Measurements from ENCODE around the gene RMRP.

RMRP gene

DNA sequence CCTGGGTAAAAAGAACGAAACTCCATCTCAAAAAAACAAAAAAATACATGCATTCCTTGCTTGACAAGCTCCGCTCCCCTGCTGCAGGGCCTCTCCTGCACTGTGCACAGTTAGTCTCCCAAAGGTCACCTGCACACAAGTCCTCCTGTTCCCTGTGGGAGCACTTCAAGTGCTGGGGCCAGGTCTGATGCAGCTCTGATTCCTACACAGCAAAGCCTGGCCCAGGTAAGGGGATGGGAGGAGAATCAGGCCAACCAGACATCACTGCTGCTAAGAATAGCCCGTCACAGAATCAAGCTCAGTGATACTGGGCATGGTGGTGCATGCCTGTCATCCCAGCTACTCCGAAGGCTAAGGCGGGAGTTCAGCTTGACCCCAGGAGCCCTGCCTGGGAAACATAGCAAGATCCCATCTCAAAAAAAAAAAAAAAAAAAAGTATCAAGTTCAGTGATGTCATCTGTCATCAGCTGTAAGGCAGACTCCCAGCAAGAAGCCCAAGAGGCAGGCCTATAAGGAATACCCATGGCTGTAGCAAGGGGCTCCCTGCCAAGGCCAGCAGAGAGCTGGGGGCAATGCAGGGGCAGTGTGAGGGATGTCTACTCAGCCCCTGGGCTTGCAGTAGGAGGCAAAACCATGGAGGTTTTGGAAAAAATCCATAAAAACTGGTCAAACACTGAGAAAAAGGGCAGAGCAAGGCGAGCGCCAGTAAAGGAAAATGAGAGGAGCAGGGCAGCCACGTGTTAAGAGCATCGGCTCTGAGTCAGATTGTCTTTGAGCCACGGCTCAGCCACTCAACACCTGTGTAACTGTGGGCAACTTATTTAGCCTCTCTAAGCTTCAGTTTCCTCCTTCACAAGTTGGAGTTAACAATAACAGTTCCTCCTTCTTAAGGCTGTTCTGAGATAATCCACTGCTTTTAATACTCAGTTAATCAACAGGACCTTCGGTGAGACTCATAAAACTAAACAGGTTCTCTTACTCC is 28.7 kb upstream of the RMRP start:
- DNase-seq, result no peak

DNA sequence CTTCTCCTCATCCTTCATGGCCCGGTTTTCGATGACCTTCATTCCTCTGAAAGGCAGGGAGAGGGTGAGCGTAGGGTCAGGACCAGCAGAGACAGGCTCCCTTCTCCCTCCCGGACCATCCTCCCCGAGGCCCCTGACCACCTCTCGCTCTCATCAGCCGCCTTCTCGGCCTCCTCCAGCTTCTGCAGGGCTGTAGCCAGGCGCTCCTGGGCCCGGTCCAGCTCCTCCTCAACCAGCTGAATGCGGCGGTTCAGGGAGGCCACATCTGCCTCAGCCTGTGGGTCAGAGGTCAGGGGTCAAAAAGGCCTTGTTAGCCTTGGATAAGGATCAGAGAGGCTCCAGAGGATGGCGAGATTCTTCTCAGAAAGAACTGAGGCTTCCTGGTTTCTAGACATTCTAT is 27.7 kb upstream of the RMRP start:
- DNase-seq, result no peak

GRCh38 chr9:35684921-35685320 is 27.1 kb upstream of the RMRP start:
- DNase-seq, result no peak

DNA sequence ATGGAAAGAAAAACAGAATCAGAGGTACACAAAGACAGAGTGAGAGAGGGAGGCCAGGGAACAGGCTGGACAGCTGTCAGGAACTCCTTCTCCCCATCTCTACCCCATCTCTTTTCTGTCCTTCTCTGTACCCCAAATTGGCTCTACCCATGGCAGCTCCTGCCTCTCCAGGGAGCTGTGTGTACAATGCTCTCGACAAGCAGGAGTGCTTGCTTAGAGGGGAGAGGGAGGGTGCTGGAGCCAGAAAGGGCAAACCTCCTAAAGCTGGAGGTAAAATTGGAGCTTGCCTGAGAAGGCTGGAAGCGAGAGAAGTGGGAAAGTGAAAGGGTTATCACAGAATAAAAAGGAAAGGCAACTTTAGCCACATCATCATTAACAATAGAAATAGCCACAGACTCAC is 25.5 kb upstream of the RMRP start:
- no peak for DNase-seq

DNA sequence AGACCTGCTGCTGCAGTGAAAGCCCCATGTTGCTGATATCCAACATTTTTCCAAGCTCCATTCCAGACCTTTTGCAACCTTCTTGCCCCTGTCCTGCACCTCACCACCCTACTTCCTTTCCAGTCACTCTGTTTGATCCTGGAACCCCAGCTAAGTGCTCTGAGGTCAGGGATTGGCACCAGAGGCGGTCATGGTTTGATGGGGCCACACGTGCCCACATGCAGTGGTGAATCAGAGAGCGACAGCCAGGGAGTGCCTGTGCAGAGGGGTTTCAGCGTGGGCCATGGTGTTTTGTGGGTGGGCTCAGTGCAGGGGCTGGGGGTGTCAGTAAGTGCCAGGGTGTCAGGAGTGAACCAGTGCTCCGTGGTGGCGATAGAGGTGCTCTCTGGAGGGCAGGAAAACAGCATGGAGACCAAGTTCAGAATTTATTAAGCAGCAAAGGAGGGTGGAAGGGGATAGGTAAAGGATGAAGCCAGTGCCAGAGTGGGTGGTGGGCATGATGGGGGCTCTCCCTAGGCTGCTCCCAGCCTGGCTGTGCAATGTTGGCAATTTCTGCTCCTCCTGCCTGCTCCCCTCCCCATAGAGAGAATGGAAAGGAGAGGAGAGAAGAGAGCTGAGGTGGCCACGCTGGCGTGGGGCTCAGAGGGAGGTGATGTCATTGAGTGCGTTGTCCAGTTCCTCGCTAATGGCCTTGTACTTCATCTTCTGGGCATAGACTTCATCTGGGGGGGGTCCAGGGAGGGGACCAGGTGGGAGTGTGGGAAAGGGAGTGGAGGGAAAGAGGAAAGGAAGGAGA is 24.9 kb upstream of the RMRP start:
- DNase-seq, result no peak

- DNase-seq, result no peak
Observed at GRCh38 chr9:35682051-35682450, 24.2 kb upstream of the RMRP start.

DNA sequence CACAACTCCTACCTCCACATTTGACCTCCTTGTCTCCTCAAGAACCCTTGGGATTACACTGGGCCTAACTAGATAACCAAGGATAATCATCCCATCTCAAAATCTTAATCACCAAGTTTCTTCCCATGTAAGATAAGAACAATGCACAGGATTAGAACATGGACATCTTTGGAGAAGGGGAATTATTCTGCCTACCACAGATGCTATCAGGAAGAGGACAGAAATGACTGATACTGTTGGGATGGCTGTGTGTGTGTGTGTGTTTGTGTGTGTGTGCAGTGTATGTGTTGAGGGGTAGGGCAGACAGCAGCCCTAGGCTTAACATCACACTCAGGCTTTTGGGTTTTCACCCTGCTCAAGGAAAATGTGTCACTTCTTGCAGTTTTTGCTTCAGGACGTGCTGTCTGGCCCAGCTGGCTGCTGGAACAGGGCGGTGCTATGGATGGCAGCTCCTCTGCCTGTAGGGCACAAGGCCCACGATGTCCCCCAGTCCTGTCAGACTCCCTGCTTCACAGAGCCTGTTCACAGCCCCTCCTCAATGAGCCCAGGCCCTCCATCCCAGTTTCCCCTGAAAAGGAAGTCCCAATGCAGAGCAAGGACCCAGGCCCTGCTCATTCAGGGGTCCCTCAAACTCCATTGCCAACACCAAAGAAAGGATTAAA is 23.7 kb upstream of the RMRP start:
- DNase-seq, result no peak

GRCh38 chr9:35680331-35681105 is 22.7 kb upstream of the RMRP start:
- DNase-seq, result no peak

GRCh38 chr9:35679766-35680330 is 22.0 kb upstream of the RMRP start:
- no peak for DNase-seq

GRCh38 chr9:35679091-35679490 is 21.3 kb upstream of the RMRP start:
- no peak for DNase-seq

DNA sequence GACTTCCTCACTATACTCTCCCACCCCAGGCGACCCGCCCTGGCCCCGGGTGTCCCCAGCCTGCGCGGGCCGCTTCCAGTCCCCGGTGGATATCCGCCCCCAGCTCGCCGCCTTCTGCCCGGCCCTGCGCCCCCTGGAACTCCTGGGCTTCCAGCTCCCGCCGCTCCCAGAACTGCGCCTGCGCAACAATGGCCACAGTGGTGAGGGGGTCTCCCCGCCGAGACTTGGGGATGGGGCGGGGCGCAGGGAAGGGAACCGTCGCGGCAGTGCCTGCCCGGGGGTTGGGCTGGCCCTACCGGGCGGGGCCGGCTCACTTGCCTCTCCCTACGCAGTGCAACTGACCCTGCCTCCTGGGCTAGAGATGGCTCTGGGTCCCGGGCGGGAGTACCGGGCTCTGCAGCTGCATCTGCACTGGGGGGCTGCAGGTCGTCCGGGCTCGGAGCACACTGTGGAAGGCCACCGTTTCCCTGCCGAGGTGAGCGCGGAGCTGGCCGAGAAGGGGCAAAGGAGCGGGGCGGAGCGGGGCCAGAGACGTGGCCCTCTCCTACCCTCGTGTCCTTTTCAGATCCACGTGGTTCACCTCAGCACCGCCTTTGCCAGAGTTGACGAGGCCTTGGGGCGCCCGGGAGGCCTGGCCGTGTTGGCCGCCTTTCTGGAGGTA is 18.0 kb upstream of the RMRP start:
- DNase-seq, result no peak

- DNase-seq, result no peak
Observed at GRCh38 chr9:35675204-35675603, 17.4 kb upstream of the RMRP start.

DNA sequence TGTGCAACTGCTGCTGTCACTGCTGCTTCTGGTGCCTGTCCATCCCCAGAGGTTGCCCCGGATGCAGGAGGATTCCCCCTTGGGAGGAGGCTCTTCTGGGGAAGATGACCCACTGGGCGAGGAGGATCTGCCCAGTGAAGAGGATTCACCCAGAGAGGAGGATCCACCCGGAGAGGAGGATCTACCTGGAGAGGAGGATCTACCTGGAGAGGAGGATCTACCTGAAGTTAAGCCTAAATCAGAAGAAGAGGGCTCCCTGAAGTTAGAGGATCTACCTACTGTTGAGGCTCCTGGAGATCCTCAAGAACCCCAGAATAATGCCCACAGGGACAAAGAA is 16.2 kb upstream of the RMRP start:
- no peak for DNase-seq

DNA sequence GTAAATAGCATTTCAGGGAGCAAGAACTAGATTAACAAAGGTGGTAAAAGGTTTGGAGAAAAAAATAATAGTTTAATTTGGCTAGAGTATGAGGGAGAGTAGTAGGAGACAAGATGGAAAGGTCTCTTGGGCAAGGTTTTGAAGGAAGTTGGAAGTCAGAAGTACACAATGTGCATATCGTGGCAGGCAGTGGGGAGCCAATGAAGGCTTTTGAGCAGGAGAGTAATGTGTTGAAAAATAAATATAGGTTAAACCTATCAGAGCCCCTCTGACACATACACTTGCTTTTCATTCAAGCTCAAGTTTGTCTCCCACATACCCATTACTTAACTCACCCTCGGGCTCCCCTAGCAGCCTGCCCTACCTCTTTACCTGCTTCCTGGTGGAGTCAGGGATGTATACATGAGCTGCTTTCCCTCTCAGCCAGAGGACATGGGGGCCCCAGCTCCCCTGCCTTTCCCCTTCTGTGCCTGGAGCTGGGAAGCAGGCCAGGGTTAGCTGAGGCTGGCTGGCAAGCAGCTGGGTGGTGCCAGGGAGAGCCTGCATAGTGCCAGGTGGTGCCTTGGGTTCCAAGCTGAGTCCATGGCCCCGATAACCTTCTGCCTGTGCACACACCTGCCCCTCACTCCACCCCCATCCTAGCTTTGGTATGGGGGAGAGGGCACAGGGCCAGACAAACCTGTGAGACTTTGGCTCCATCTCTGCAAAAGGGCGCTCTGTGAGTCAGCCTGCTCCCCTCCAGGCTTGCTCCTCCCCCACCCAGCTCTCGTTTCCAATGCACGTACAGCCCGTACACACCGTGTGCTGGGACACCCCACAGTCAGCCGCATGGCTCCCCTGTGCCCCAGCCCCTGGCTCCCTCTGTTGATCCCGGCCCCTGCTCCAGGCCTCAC is 15.6 kb upstream of the RMRP start, which contains the start of gene CA9:
Gene CA9 (plus strand): TSS at position 797 of the 893 bp plus-strand sequence. CDS start 32 bp downstream, at position 829.
- DNase-seq, result no peak

DNA sequence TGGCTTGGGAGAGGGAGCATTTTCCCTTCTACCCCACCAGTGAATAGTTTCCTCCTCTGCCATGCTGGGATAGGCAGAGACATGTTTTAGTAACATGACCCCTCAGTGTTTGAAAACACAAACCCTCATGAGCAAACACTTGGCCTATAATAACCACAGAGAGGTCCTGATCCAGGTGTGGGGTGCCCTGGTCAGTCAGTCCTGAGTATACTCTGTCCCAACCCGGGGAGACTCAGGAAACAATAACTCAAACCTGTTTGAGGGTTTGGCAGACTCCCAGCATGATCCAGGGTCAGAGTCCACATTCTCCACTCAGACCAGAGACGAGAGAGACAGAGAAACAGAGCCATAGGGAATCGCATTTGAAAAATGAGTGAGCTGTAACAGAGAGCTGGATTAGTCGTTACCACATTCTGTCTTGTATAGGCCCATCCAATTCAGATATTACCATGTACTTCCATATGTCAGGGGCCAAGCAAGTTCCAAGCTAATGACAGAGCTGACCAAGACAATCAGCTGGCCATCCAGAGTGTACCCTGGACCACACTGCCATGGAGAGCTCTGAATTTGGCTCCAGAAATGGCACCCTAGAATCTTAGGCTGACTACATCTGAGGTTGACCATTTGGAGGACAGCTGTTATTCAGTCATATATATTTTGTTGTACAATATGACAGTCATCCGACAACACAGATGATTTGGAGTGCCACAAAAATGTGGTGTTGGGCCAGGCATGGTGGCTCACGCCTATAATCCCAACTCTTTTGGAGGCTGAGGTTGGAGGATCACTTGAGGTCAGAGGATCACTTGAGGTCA is 11.7 kb upstream of the RMRP start:
- no peak for DNase-seq

DNA sequence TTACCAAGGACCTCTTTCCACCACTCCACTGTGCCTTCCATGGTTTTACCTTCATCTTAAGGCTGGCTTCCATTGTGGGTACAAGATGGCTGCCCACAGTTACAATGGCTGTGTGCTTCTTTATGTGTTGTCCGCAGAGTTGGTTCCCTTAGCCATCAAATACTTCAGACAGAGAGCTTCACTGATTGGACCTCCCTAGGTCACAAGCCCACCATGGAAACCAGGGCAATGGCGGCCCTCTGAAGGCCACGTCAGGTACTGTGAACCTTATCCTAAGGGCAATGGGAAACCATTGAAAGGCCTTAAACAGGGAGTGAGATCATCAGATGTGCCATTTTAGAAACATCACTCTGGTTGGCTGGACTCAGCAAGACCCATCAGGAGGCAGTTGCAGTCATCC is 10.1 kb upstream of the RMRP start:
- no peak for DNase-seq

GRCh38 chr9:35666549-35666948 is 8.7 kb upstream of the RMRP start:
- DNase-seq, result no peak

GRCh38 chr9:35666045-35666444 is 8.2 kb upstream of the RMRP start:
- DNase-seq, result no peak

- no peak for DNase-seq
Observed at GRCh38 chr9:35665471-35665818, 7.6 kb upstream of the RMRP start.
